ENCODE results near the gene MMAB. TPM values are rescaled to one million over a fixed set of nuclear protein-coding genes. Genes with fewer than 3 reads are reported as not detected.

Gene MMAB
- total and polyA plus RNA-seq, 2 experiments from 2014 or later, result 6.7 to 26.8 TPM

- Histone ChIP-seq H3F3A (ENCODE audit: insufficient read depth) (no peaks in the 10 kb centered on the region), H3K27me3 (replicated peaks; ENCODE audit: insufficient read depth) (no peaks in the 10 kb centered on the region), H3K36me3 (ENCODE audit: low read depth) (no peaks in the 10 kb centered on the region; the same call in 1 of the 2 replicates), H3K9ac (no peak overlapping the region), H2AFZ (no peak overlapping the region), H3K4me1 (ENCODE audit: insufficient read depth) (peaks cover 7% of the 10 kb centered on the region; the same call in 1 of the 2 replicates), H3K79me2 (ENCODE audit: insufficient read depth) (no peaks in the 10 kb centered on the region), H3K9me2 (ENCODE audit: insufficient read depth) (no peaks in the 10 kb centered on the region), H4K20me1 (ENCODE audit: insufficient read depth) (no peaks in the 10 kb centered on the region), H3K4me2 (ENCODE audit: unreplicated experiment) (no peak overlapping the region), H3K9me3 (ENCODE audit: low read depth) (no peaks in the 10 kb centered on the region), H3K4me3 (no peak overlapping the region), H3K27ac (no peak overlapping the region)
- in situ Hi-C loops (cut with MboI), result no loop called here
- no peak for DNase-seq
- WGBS, 2 experiments (ENCODE audit: low coverage in 1 of 2, low lambda C conversion rate in 2 of 2, missing lambda C conversion rate in 2 of 2), result 91 to 93% methylated on average over 5 of the region's 5 CpGs
- TF ChIP-seq EZH2 (IDR thresholded peaks at IDR 0.05; ENCODE audit: insufficient read depth, poor library complexity, severe bottlenecking) (no peak), EZH2phosphoT487 (IDR thresholded peaks at IDR 0.05; ENCODE audit: insufficient read depth, low read depth) (no peak)
Observed at GRCh38 chr12:109535863-109536250, 37.4 kb downstream of the MMAB start.

DNA sequence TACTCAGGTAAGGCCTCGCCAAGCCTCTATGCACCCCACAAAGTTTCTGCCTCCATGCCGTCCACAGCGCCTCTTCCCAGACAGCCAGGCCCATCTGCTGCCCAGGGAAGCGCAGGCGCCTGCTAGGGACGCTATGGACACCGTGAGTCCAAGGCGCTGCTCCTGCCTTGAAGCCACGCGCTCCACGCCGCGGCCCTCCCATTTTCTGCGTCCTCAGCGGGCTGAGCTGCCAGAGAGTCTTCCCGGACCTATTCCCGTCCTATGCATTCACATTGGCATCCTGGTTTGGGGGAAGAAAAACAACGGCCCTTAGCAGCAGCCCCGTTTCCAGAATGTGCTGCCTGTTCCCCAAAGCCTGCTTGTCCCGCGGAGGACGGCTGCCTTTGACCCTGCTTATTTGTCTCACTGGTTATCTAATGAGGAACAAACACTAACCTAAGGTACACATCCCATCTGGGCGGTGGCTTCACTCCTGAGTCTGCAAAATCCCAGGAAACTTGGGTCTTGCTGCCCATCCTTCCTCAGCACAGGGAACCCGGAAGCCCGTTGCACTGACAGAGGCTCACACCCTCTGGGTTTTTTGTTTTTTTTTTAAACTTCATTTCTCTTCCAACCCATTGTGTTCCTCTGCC is 38.0 kb downstream of the MMAB start:
- Histone ChIP-seq H3K4me1 (ENCODE audit: insufficient read depth) (peaks cover 7% of the 10 kb centered on the region; the same call in 1 of the 2 replicates), H3K9ac (no peak overlapping the region), H3K9me2 (ENCODE audit: insufficient read depth) (no peaks in the 10 kb centered on the region), H3K27me3 (replicated peaks; ENCODE audit: insufficient read depth) (no peaks in the 10 kb centered on the region), H3K27ac (no peak overlapping the region), H3K4me3 (no peak overlapping the region), H3F3A (ENCODE audit: insufficient read depth) (no peaks in the 10 kb centered on the region), H3K9me3 (ENCODE audit: low read depth) (no peaks in the 10 kb centered on the region), H2AFZ (no peak overlapping the region), H4K20me1 (ENCODE audit: insufficient read depth) (no peaks in the 10 kb centered on the region), H3K79me2 (ENCODE audit: insufficient read depth) (no peaks in the 10 kb centered on the region), H3K4me2 (ENCODE audit: unreplicated experiment) (no peak overlapping the region), H3K36me3 (ENCODE audit: low read depth) (no peaks in the 10 kb centered on the region; the same call in 1 of the 2 replicates)
- TF ChIP-seq EZH2 (IDR thresholded peaks at IDR 0.05; ENCODE audit: insufficient read depth, poor library complexity, severe bottlenecking) (no peak), EZH2phosphoT487 (IDR thresholded peaks at IDR 0.05; ENCODE audit: insufficient read depth, low read depth) (no peak)
- no peak for DNase-seq
- 90 to 92% methylated on average over 24 to 25 of the region's 25 CpGs for WGBS, 2 experiments (ENCODE audit: low coverage in 1 of 2, low lambda C conversion rate in 2 of 2, missing lambda C conversion rate in 2 of 2)
- in situ Hi-C loops (cut with MboI), result no loop called here

DNA sequence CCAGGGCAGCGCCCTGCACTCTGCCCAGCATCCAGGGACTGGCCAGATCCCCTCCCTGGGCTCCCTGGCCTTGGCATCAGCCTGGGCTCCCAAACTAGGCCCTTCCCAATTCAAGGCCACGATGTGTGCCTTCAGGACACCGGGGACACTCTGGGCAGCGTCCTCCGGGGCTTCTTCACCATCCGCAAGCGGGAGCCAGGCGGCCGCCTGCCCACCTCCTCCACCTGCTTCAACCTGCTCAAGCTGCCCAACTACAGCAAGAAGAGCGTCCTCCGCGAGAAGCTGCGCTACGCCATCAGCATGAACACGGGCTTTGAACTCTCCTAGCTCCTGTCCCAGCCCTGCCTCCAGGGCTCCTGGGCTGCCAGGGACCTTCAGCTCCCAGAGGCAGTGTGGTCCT is 38.8 kb downstream of the MMAB start:
- peaks cover 4% of the 10 kb centered on the region; the same call in 1 of the 2 replicates for H3K4me1 ChIP-seq (ENCODE audit: insufficient read depth)

DNA sequence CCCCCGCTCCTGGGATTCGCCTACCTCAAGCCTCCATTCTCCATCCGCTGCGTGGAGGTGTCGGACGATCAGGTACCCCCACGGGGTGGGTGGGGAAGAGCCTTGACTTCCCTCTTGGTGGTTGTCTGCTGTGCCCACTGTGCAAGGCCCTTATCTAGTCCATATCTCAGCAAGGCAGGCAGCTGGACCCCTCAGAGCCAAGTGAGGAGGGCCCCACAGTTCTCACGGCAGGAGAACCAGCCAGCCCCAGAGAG is 39.9 kb downstream of the MMAB start:
- no peak for DNase-seq
- Histone ChIP-seq H2AFZ (no peak overlapping the region), H3F3A (ENCODE audit: insufficient read depth) (no peaks in the 10 kb centered on the region), H3K9ac (no peak overlapping the region), H3K4me2 (ENCODE audit: unreplicated experiment) (no peak overlapping the region), H3K9me3 (ENCODE audit: low read depth) (no peaks in the 10 kb centered on the region), H3K27ac (no peak overlapping the region), H3K9me2 (ENCODE audit: insufficient read depth) (no peaks in the 10 kb centered on the region), H3K36me3 (ENCODE audit: low read depth) (peaks cover 2% of the 10 kb centered on the region; the same call in 1 of the 2 replicates), H3K4me3 (no peak overlapping the region), H3K4me1 (ENCODE audit: insufficient read depth) (no peaks in the 10 kb centered on the region), H4K20me1 (ENCODE audit: insufficient read depth) (no peaks in the 10 kb centered on the region), H3K27me3 (replicated peaks; ENCODE audit: insufficient read depth) (no peaks in the 10 kb centered on the region), H3K79me2 (ENCODE audit: insufficient read depth) (no peaks in the 10 kb centered on the region)
- WGBS, 2 experiments (ENCODE audit: low coverage in 1 of 2, low lambda C conversion rate in 2 of 2, missing lambda C conversion rate in 2 of 2), result 93 to 94% methylated on average over 8 of the region's 8 CpGs
- no peak for TF ChIP-seq EZH2 (IDR thresholded peaks at IDR 0.05; ENCODE audit: insufficient read depth, poor library complexity, severe bottlenecking)
- TF ChIP-seq EZH2phosphoT487 (IDR thresholded peaks at IDR 0.05; ENCODE audit: insufficient read depth, low read depth), result no peak
- in situ Hi-C loops (cut with MboI), result no loop called here

More for the DNA sequence above, 38.8 kb downstream of the MMAB start:
- Histone ChIP-seq H3F3A (ENCODE audit: insufficient read depth) (no peaks in the 10 kb centered on the region), H3K27me3 (replicated peaks; ENCODE audit: insufficient read depth) (no peaks in the 10 kb centered on the region), H2AFZ (no peak overlapping the region), H3K36me3 (ENCODE audit: low read depth) (peaks cover under 1% of the 10 kb centered on the region; the same call in 1 of the 2 replicates), H3K4me2 (ENCODE audit: unreplicated experiment) (no peak overlapping the region), H3K9ac (no peak overlapping the region), H3K9me2 (ENCODE audit: insufficient read depth) (no peaks in the 10 kb centered on the region), H3K9me3 (ENCODE audit: low read depth) (no peaks in the 10 kb centered on the region), H4K20me1 (ENCODE audit: insufficient read depth) (no peaks in the 10 kb centered on the region), H3K79me2 (ENCODE audit: insufficient read depth) (no peaks in the 10 kb centered on the region), H3K27ac (no peak overlapping the region), H3K4me3 (no peak overlapping the region)
- in situ Hi-C loops (cut with MboI), result no loop called here
- WGBS, 2 experiments (ENCODE audit: low coverage in 1 of 2, low lambda C conversion rate in 2 of 2, missing lambda C conversion rate in 2 of 2), result 96 to 99% methylated on average over 15 of the region's 15 CpGs
- no peak for DNase-seq
- TF ChIP-seq EZH2phosphoT487 (IDR thresholded peaks at IDR 0.05; ENCODE audit: insufficient read depth, low read depth), result no peak
- TF ChIP-seq EZH2 (IDR thresholded peaks at IDR 0.05; ENCODE audit: insufficient read depth, poor library complexity, severe bottlenecking), result no peak

All from GM23248 (cell line).